ENCODE data around the gene TBR1.

DNA sequence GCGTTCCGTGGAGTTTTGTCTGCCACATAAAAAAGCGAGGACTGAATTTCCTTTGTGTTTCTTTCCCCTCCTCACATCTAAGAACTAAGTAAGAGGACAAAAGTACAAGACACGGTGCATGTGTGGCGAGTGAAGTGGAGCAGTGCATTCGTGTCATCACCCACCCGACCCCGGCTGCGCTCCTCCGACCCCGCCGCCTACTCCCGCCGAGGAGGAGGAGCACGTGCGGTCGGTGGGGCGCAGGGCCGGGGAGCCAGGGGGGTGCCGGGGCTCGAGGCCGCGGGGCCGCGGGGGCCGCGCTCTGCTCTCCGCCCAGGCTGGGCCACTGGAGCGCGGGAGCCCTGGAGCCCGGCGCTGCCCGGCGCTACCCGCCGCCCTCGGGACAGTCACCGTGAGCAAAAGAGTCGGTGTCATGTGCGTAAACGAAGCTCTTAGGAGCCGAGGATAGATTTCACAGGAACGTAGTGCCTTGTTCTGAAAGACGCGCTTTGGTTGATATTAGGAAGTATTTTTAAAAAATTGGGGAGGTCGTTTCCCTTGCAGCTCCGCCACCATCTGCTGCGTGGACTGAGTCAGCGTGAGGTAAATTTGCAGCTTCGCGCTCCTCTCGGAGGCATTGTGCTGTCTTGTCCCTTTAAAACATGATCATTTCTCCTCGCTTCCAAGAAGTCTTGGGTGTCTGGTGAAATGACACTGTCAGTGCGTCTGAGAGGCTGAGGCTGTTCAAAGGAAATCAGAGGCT is 11.0 kb downstream of the TBR1 start:
- TF ChIP-seq EZH2 (IDR thresholded peaks at IDR 0.05; ENCODE audit: insufficient read depth, poor library complexity, severe bottlenecking) (no peak), EZH2phosphoT487 (IDR thresholded peaks at IDR 0.05; ENCODE audit: insufficient read depth, low read depth) (0 out of 2 replicates have a peak, but pooled peaks have one; percentile 7)
